Neural cell (in vitro differentiated cells): Measurements from ENCODE around the gene PANK1. TPM values are rescaled to one million over a fixed set of nuclear protein-coding genes. Genes with fewer than 3 reads are reported as not detected.

Experiments used
- H2AFZ ChIP-seq: fragments of 200-600, 300-800 bp; sonication (generic), shearing (Covaris generic); 2 replicates; pipeline ENCODE4 v1.6.0; 2014; ENCODE audit warnings: low read depth, mild to moderate bottlenecking, antibody characterized with exemption, low read length, moderate library complexity
- H3F3A ChIP-seq: fragments of 200-600 bp; shearing (Covaris generic); 2 replicates; pipeline ENCODE4 v1.6.1; 2016; ENCODE audit warnings: mild to moderate bottlenecking, moderate library complexity, mixed read lengths, antibody characterized with exemption, low read length; ENCODE audit not compliant: insufficient read depth, poor library complexity, severe bottlenecking
- H3K27ac ChIP-seq: fragments of 200-600, 300-800 bp; sonication (generic), shearing (Covaris generic); 2 replicates; pipeline ENCODE4 v1.5.1; 2014; ENCODE audit warnings: mild to moderate bottlenecking, low read length, moderate library complexity
- H3K27me3 ChIP-seq: fragments of 300-800, 200-600 bp; sonication (generic), shearing (Covaris generic); 2 replicates; pipeline ENCODE4 v1.6.0; 2014; ENCODE audit warnings: mild to moderate bottlenecking, low read depth, low read length, moderate library complexity; ENCODE audit not compliant: insufficient read depth
- H3K36me3 ChIP-seq: fragments of 300-800, 200-600 bp; sonication (generic), shearing (Covaris generic); 2 replicates; pipeline ENCODE4 v1.5.1; 2014; ENCODE audit warnings: mild to moderate bottlenecking, antibody characterized with exemption, low read length, moderate library complexity; ENCODE audit not compliant: insufficient read depth
- H3K4me2 ChIP-seq: fragments of 300-800, 200-600 bp; sonication (generic), shearing (Covaris generic); 2 replicates; pipeline ENCODE4 v1.6.0; 2014; ENCODE audit warnings: mild to moderate bottlenecking, low read length
- H3K4me3 ChIP-seq: fragments of 300-800, 200-600 bp; sonication (generic), shearing (Covaris generic); 2 replicates; pipeline ENCODE4 v1.5.1; 2014; ENCODE audit warnings: mild to moderate bottlenecking, low read length, moderate library complexity
- H3K79me2 ChIP-seq: fragments of 200-600 bp; shearing (Covaris generic); replicated peaks from 2 replicates; pipeline ENCODE4 v1.6.0; 2014; ENCODE audit warnings: mild to moderate bottlenecking, low read length, moderate library complexity; ENCODE audit not compliant: insufficient read depth
- H3K9ac ChIP-seq: fragments of 300-800, 200-600 bp; sonication (generic), shearing (Covaris generic); 2 replicates; pipeline ENCODE4 v1.6.1; 2016; ENCODE audit warnings: mild to moderate bottlenecking, low read length, mixed read lengths
- H3K9me2 ChIP-seq: fragments of 200-600 bp; shearing (Covaris generic); 2 replicates; pipeline ENCODE4 v1.6.1; 2016; ENCODE audit warnings: mild to moderate bottlenecking, low read length, mixed read lengths; ENCODE audit not compliant: insufficient read depth
- H3K9me3 ChIP-seq: fragments of 200-600, 300-800 bp; sonication (generic), shearing (Covaris generic); 2 replicates; pipeline ENCODE4 v1.6.1; 2016; ENCODE audit warnings: mild to moderate bottlenecking, mixed run types, low read length, moderate library complexity, mixed read lengths
- H4K20me1 ChIP-seq: fragments of 200-600 bp; shearing (Covaris generic); 2 replicates; pipeline ENCODE4 v1.6.1; 2016; ENCODE audit warnings: mild to moderate bottlenecking, mixed run types; ENCODE audit not compliant: insufficient read depth
- EP300 ChIP-seq: fragments of 450-650 bp; conservative IDR thresholded peaks from 2 replicates; pipeline ENCODE4 v1.6.1; 2014; ENCODE audit warnings: antibody characterized with exemption, mild to moderate bottlenecking, moderate library complexity; ENCODE audit not compliant: poor library complexity, severe bottlenecking
- EZH2 ChIP-seq: fragments of 200-600, 300-800 bp; shearing (Covaris generic), sonication (generic); IDR thresholded peaks from 2 replicates; pipeline ENCODE4 v1.6.1; 2014; ENCODE audit warnings: antibody characterized with exemption, low read length, borderline replicate concordance, mild to moderate bottlenecking; ENCODE audit not compliant: insufficient read depth, poor library complexity, severe bottlenecking
- MXI1 ChIP-seq: fragments of 450-650 bp; conservative IDR thresholded peaks from 2 replicates; pipeline ENCODE4 v1.6.1; 2014; ENCODE audit warnings: antibody characterized with exemption, mild to moderate bottlenecking; ENCODE audit not compliant: poor library complexity, severe bottlenecking
- POLR2AphosphoS5 ChIP-seq: IDR thresholded peaks from 2 replicates; pipeline ENCODE4 v1.6.1; 2012
- RAD21 ChIP-seq: fragments of 450-650 bp; conservative IDR thresholded peaks from 2 replicates; pipeline ENCODE4 v1.6.1; 2014; ENCODE audit warnings: antibody characterized with exemption, mild to moderate bottlenecking, moderate library complexity
- SMC3 ChIP-seq: fragments of 450-650 bp; conservative IDR thresholded peaks from 2 replicates; pipeline ENCODE4 v1.6.1; 2014; ENCODE audit warnings: antibody characterized with exemption, mild to moderate bottlenecking, moderate library complexity; ENCODE audit not compliant: poor library complexity
- TAF1 ChIP-seq: IDR thresholded peaks from 2 replicates; pipeline ENCODE4 v1.6.1; 2012; ENCODE audit warnings: low read depth
- polyA plus RNA-seq: library from polyadenylated mRNA; depleted of rRNA; stranded (reverse); fragments of >200 nt; gene quantifications from 2 replicates; pipeline ENCODE4 v1.2.3, GENCODE V29; 2014
- TF ChIP-seq, protein P1 (sequence below): IDR thresholded peaks from 2 replicates; pipeline ENCODE4 v1.6.1; 2012; ENCODE audit warnings: borderline replicate concordance
- TF ChIP-seq, protein P2 (sequence below): fragments of 450-650 bp; IDR thresholded peaks from 2 replicates; pipeline ENCODE4 v1.5.1; 2014; ENCODE audit warnings: antibody characterized with exemption, mild to moderate bottlenecking, moderate library complexity; ENCODE audit not compliant: poor library complexity, severe bottlenecking

Gene PANK1
- polyA plus RNA-seq, 1 donor from 2014 or later: 15.4 TPM

DNA sequence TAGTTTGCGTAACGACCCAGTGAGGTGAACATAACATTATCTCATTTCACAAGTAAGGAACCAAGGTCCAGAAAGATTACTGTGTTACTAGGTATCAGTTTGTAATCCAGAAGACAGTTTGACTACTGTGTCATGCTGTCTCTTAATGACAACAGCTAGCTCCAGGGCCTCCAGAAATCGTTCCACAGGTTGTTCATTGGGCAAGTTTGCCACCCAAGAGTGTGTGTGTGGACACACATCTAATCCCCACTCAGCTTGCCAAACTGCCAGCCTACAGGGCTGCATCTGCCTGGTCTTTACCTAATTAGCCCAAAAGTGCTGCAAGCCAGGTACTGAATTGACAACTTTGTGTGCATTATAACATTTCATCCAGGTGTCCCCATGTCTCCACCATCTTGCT lies 81.7 kb downstream of the PANK1 start:
- no peaks in the 10 kb centered on the region for H3F3A ChIP-seq
- H3K36me3 ChIP-seq: no peaks in the 10 kb centered on the region
- H3K27ac ChIP-seq: no peak overlapping the region
- H4K20me1 ChIP-seq: no peaks in the 10 kb centered on the region
- H3K9ac ChIP-seq: no peak overlapping the region
- H3K9me2 ChIP-seq: no peaks in the 10 kb centered on the region
- TF ChIP-seq EP300: no peak
- TF ChIP-seq, protein P1, sequence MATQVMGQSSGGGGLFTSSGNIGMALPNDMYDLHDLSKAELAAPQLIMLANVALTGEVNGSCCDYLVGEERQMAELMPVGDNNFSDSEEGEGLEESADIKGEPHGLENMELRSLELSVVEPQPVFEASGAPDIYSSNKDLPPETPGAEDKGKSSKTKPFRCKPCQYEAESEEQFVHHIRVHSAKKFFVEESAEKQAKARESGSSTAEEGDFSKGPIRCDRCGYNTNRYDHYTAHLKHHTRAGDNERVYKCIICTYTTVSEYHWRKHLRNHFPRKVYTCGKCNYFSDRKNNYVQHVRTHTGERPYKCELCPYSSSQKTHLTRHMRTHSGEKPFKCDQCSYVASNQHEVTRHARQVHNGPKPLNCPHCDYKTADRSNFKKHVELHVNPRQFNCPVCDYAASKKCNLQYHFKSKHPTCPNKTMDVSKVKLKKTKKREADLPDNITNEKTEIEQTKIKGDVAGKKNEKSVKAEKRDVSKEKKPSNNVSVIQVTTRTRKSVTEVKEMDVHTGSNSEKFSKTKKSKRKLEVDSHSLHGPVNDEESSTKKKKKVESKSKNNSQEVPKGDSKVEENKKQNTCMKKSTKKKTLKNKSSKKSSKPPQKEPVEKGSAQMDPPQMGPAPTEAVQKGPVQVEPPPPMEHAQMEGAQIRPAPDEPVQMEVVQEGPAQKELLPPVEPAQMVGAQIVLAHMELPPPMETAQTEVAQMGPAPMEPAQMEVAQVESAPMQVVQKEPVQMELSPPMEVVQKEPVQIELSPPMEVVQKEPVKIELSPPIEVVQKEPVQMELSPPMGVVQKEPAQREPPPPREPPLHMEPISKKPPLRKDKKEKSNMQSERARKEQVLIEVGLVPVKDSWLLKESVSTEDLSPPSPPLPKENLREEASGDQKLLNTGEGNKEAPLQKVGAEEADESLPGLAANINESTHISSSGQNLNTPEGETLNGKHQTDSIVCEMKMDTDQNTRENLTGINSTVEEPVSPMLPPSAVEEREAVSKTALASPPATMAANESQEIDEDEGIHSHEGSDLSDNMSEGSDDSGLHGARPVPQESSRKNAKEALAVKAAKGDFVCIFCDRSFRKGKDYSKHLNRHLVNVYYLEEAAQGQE: no peak
- TF ChIP-seq, protein P2, sequence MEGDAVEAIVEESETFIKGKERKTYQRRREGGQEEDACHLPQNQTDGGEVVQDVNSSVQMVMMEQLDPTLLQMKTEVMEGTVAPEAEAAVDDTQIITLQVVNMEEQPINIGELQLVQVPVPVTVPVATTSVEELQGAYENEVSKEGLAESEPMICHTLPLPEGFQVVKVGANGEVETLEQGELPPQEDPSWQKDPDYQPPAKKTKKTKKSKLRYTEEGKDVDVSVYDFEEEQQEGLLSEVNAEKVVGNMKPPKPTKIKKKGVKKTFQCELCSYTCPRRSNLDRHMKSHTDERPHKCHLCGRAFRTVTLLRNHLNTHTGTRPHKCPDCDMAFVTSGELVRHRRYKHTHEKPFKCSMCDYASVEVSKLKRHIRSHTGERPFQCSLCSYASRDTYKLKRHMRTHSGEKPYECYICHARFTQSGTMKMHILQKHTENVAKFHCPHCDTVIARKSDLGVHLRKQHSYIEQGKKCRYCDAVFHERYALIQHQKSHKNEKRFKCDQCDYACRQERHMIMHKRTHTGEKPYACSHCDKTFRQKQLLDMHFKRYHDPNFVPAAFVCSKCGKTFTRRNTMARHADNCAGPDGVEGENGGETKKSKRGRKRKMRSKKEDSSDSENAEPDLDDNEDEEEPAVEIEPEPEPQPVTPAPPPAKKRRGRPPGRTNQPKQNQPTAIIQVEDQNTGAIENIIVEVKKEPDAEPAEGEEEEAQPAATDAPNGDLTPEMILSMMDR: no peak
- no peak for TF ChIP-seq MXI1
- TF ChIP-seq TAF1: no peak
- no peak for TF ChIP-seq EZH2
- no peak for TF ChIP-seq SMC3
- TF ChIP-seq POLR2AphosphoS5: no peak
- TF ChIP-seq RAD21: no peak
- H3K4me3 ChIP-seq: no peak overlapping the region
- no peaks in the 10 kb centered on the region for H3K79me2 ChIP-seq
- H3K4me2 ChIP-seq: no peak overlapping the region
- H2AFZ ChIP-seq: no peak overlapping the region
- no peaks in the 10 kb centered on the region for H3K27me3 ChIP-seq
- no peaks in the 10 kb centered on the region for H3K9me3 ChIP-seq

DNA sequence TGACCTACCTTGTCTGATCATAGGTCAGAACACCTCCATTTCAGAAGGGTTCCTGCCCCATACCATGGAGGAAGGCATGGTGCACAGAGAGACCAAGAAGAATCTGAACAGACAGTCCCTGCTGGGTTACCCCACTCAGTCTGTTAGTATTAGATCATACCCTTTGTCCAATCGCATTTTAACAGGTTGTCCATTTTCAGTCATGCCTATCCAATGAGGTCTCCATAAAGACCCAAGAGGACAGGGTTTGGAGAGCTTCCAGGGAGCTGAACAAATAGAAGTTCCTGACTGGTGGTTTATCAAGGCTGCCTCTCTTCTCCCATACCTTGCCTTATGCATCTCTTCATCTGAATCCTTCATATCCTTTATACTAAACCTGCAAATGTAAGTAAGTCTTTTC lies 88.4 kb downstream of the PANK1 start:
- TF ChIP-seq POLR2AphosphoS5 (no peak), SMC3 (no peak), MXI1 (no peak), EP300 (no peak), RAD21 (no peak), TAF1 (no peak)
- TF ChIP-seq, protein P1: no peak
- TF ChIP-seq, protein P2: no peak
- H4K20me1 ChIP-seq: no peaks in the 10 kb centered on the region
- no peak overlapping the region for H3K9ac ChIP-seq
- H3K4me2 ChIP-seq: no peak overlapping the region
- no peak overlapping the region for H2AFZ ChIP-seq
- no peaks in the 10 kb centered on the region for H3K9me3 ChIP-seq
- H3K9me2 ChIP-seq: no peaks in the 10 kb centered on the region
- no peaks in the 10 kb centered on the region for H3K79me2 ChIP-seq
- no peak overlapping the region for H3K4me3 ChIP-seq
- no peaks in the 10 kb centered on the region for H3K27me3 ChIP-seq
- no peak overlapping the region for H3K27ac ChIP-seq
- H3F3A ChIP-seq: no peaks in the 10 kb centered on the region
- no peaks in the 10 kb centered on the region for H3K36me3 ChIP-seq
